ENCODE measurements around the gene IER5.

DNA sequence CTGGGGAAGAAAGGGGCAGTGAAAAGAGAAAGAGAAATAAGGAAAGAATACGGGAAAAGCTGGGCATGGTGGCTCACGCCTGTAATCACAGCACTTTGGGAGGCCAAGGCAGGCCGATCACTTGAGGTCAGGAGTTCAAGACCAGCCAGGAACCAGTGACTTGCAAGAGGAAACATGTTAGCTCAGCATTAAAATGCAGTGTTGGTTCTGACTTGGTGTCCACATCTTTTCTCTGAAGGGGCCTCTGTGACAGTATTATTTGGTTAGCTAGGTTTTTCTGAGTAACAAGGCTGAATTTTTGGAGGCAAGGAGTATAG lies 26.8 kb downstream of the IER5 start:
- TF ChIP-seq CTCF (IDR thresholded peaks at IDR 0.05; ENCODE audit: poor library complexity, severe bottlenecking) (no peak), EP300 (conservative IDR thresholded peaks at IDR 0.05; ENCODE audit: poor library complexity, severe bottlenecking) (no peak), TAF1 (IDR thresholded peaks at IDR 0.05; ENCODE audit: low read depth) (no peak), EZH2 (IDR thresholded peaks at IDR 0.05; ENCODE audit: borderline replicate concordance, insufficient read depth, low read length, poor library complexity, severe bottlenecking) (no peak), SMC3 (conservative IDR thresholded peaks at IDR 0.05; ENCODE audit: poor library complexity) (no peak)
- TF ChIP-seq, protein P1, sequence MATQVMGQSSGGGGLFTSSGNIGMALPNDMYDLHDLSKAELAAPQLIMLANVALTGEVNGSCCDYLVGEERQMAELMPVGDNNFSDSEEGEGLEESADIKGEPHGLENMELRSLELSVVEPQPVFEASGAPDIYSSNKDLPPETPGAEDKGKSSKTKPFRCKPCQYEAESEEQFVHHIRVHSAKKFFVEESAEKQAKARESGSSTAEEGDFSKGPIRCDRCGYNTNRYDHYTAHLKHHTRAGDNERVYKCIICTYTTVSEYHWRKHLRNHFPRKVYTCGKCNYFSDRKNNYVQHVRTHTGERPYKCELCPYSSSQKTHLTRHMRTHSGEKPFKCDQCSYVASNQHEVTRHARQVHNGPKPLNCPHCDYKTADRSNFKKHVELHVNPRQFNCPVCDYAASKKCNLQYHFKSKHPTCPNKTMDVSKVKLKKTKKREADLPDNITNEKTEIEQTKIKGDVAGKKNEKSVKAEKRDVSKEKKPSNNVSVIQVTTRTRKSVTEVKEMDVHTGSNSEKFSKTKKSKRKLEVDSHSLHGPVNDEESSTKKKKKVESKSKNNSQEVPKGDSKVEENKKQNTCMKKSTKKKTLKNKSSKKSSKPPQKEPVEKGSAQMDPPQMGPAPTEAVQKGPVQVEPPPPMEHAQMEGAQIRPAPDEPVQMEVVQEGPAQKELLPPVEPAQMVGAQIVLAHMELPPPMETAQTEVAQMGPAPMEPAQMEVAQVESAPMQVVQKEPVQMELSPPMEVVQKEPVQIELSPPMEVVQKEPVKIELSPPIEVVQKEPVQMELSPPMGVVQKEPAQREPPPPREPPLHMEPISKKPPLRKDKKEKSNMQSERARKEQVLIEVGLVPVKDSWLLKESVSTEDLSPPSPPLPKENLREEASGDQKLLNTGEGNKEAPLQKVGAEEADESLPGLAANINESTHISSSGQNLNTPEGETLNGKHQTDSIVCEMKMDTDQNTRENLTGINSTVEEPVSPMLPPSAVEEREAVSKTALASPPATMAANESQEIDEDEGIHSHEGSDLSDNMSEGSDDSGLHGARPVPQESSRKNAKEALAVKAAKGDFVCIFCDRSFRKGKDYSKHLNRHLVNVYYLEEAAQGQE (IDR thresholded peaks at IDR 0.05; ENCODE audit: borderline replicate concordance), result no peak
